OCI-LY7 (cell line): ENCODE data around the gene MYO9B.

Source experiments
- EZH2phosphoT487 ChIP-seq: fragments of 200-600 bp; sonication (generic); IDR thresholded peaks from 2 replicates; pipeline ENCODE4 v1.6.1; 2018; ENCODE audit warnings: low read depth, borderline replicate concordance, mild to moderate bottlenecking, mixed run types, antibody characterized with exemption, low read length, moderate library complexity, mixed read lengths
- TF ChIP-seq, protein P1 (sequence below): fragments of 200-600 bp; sonication (generic); conservative IDR thresholded peaks from 2 replicates; pipeline ENCODE4 v1.5.1; 2014; ENCODE audit warnings: mild to moderate bottlenecking, antibody characterized with exemption, low read length, moderate library complexity, mixed read lengths

DNA sequence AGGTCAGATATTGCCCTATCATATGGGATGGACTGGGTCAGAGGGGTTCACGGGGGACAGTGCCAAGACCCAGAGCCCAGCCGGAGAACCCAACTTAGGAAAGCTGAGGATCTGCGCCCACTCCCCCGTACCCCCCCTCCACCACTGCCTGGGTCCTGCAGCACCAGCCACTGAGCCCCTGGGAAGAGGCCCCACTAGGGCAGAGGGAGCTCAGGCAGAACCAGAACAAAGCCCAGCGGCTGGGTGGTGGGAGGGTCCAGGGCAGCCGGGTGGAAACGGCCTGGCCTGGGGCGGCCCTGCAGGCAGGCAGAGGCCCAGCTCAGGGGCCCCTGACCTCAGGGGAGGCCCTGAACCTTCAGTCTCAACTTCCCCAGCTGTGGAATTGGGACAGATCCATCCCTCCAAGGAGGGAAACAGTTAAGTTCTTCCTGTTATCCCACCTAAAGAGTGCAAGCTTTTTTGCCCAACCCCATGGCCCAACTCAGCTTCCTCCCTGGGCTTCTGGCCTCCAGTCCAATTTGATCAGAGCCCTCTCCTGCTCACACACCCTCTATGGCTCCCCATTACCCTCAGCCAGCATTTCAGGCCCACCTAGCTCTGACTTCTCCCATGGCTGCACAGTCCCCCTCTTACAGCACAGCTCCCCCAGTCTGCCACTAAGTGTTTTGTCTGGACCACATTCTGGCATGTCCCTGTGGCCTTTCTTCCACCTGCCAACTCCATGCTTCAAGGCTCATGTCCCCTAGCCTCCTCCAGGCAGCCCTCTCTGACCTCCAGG, 167.0 kb downstream of the MYO9B start:
- TF ChIP-seq, protein P1, sequence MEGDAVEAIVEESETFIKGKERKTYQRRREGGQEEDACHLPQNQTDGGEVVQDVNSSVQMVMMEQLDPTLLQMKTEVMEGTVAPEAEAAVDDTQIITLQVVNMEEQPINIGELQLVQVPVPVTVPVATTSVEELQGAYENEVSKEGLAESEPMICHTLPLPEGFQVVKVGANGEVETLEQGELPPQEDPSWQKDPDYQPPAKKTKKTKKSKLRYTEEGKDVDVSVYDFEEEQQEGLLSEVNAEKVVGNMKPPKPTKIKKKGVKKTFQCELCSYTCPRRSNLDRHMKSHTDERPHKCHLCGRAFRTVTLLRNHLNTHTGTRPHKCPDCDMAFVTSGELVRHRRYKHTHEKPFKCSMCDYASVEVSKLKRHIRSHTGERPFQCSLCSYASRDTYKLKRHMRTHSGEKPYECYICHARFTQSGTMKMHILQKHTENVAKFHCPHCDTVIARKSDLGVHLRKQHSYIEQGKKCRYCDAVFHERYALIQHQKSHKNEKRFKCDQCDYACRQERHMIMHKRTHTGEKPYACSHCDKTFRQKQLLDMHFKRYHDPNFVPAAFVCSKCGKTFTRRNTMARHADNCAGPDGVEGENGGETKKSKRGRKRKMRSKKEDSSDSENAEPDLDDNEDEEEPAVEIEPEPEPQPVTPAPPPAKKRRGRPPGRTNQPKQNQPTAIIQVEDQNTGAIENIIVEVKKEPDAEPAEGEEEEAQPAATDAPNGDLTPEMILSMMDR: no peak
- TF ChIP-seq EZH2phosphoT487: no peak
